OCI-LY7 (cell line): ENCODE measurements around the gene SMIM7.

ENCODE experiments used
- EZH2phosphoT487 ChIP-seq: fragments of 200-600 bp; sonication (generic); IDR thresholded peaks from 2 replicates; pipeline ENCODE4 v1.6.1; 2018; ENCODE audit warnings: low read depth, borderline replicate concordance, mild to moderate bottlenecking, mixed run types, antibody characterized with exemption, low read length, moderate library complexity, mixed read lengths
- TF ChIP-seq, protein P1 (sequence below): fragments of 200-600 bp; sonication (generic); conservative IDR thresholded peaks from 2 replicates; pipeline ENCODE4 v1.5.1; 2014; ENCODE audit warnings: mild to moderate bottlenecking, antibody characterized with exemption, low read length, moderate library complexity, mixed read lengths

DNA sequence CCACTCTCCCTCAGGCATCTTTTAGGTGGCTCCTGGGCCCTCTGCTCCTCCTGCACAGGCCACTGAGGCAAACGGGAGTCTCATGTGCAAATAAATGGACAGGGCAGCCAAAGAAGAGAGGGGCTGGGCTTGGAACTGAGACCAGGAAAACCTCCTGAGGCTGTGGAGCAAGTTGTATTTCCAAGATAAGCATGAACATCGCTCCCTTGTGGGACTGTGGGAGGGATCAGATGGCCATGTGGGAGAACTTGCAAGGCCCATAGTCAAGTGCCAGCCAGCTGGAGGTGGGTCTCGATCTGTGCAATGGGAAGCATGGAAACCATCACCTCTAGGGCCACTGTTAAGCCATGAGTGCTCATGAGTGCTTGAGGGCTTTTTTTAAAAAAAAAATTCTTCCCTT, 56.9 kb downstream of the SMIM7 start:
- TF ChIP-seq EZH2phosphoT487: no peak
- TF ChIP-seq, protein P1, sequence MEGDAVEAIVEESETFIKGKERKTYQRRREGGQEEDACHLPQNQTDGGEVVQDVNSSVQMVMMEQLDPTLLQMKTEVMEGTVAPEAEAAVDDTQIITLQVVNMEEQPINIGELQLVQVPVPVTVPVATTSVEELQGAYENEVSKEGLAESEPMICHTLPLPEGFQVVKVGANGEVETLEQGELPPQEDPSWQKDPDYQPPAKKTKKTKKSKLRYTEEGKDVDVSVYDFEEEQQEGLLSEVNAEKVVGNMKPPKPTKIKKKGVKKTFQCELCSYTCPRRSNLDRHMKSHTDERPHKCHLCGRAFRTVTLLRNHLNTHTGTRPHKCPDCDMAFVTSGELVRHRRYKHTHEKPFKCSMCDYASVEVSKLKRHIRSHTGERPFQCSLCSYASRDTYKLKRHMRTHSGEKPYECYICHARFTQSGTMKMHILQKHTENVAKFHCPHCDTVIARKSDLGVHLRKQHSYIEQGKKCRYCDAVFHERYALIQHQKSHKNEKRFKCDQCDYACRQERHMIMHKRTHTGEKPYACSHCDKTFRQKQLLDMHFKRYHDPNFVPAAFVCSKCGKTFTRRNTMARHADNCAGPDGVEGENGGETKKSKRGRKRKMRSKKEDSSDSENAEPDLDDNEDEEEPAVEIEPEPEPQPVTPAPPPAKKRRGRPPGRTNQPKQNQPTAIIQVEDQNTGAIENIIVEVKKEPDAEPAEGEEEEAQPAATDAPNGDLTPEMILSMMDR: no peak
